ENCODE results near the gene PDE8A. TPM values are rescaled to one million over a fixed set of nuclear protein-coding genes. Genes with fewer than 3 reads are reported as not detected.

Gene PDE8A
- polyA plus RNA-seq, 1 experiment: 22.5 TPM

- CTCF ChIA-PET: interaction anchor here (1.0 kb wide), 2 partner anchors 9 to 522 kb away, joined by 3 read pairs; no protein-coding TSS in a partner anchor
- POLR2A ChIA-PET: no interaction called here
- DNase-seq (ENCODE audit: low read depth): no peak
- Histone ChIP-seq H3K36me3 (ENCODE audit: control insufficient read depth, insufficient read depth, low read length) (peaks cover 4% of the 10 kb centered on the region), H3K27me3 (ENCODE audit: control insufficient read depth, insufficient read depth, low read length) (no peaks in the 10 kb centered on the region), H3K4me3 (ENCODE audit: low read depth, low read length) (no peak overlapping the region)
- TF ChIP-seq, protein P1, sequence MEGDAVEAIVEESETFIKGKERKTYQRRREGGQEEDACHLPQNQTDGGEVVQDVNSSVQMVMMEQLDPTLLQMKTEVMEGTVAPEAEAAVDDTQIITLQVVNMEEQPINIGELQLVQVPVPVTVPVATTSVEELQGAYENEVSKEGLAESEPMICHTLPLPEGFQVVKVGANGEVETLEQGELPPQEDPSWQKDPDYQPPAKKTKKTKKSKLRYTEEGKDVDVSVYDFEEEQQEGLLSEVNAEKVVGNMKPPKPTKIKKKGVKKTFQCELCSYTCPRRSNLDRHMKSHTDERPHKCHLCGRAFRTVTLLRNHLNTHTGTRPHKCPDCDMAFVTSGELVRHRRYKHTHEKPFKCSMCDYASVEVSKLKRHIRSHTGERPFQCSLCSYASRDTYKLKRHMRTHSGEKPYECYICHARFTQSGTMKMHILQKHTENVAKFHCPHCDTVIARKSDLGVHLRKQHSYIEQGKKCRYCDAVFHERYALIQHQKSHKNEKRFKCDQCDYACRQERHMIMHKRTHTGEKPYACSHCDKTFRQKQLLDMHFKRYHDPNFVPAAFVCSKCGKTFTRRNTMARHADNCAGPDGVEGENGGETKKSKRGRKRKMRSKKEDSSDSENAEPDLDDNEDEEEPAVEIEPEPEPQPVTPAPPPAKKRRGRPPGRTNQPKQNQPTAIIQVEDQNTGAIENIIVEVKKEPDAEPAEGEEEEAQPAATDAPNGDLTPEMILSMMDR (IDR thresholded peaks at IDR 0.05; ENCODE audit: insufficient read depth, low read depth, low read length): no peak
Measured at GRCh38 chr15:85116066-85116465, 134.4 kb downstream of the PDE8A start.

GRCh38 chr15:85116494-85116893, 134.8 kb downstream of the PDE8A start:
- H3K4me3 ChIP-seq (ENCODE audit: low read depth, low read length): no peak overlapping the region
- POLR2A ChIA-PET: no interaction called here
- CTCF ChIA-PET: interaction anchor here (1.0 kb wide), 2 partner anchors 8 to 522 kb away, joined by 3 read pairs; no protein-coding TSS in a partner anchor
- peaks cover 4% of the 10 kb centered on the region for H3K36me3 ChIP-seq (ENCODE audit: control insufficient read depth, insufficient read depth, low read length)
- no peaks in the 10 kb centered on the region for H3K27me3 ChIP-seq (ENCODE audit: control insufficient read depth, insufficient read depth, low read length)
- DNase-seq (ENCODE audit: low read depth): no peak
- TF ChIP-seq, protein P1 (IDR thresholded peaks at IDR 0.05; ENCODE audit: insufficient read depth, low read depth, low read length): no peak

- H3K27me3 ChIP-seq (ENCODE audit: control insufficient read depth, insufficient read depth, low read length): no peaks in the 10 kb centered on the region
- no peak overlapping the region for H3K4me3 ChIP-seq (ENCODE audit: low read depth, low read length)
- ChIA-PET POLR2A (no interaction called here), CTCF (interaction anchor here (1.0 kb wide), 2 partner anchors 8 to 523 kb away, joined by 3 read pairs; no protein-coding TSS in a partner anchor)
- TF ChIP-seq, protein P1 (IDR thresholded peaks at IDR 0.05; ENCODE audit: insufficient read depth, low read depth, low read length): no peak
- DNase-seq (ENCODE audit: low read depth): no peak
- H3K36me3 ChIP-seq (ENCODE audit: control insufficient read depth, insufficient read depth, low read length): peaks cover 4% of the 10 kb centered on the region
Measured at GRCh38 chr15:85116925-85117646, 135.4 kb downstream of the PDE8A start.

DNA sequence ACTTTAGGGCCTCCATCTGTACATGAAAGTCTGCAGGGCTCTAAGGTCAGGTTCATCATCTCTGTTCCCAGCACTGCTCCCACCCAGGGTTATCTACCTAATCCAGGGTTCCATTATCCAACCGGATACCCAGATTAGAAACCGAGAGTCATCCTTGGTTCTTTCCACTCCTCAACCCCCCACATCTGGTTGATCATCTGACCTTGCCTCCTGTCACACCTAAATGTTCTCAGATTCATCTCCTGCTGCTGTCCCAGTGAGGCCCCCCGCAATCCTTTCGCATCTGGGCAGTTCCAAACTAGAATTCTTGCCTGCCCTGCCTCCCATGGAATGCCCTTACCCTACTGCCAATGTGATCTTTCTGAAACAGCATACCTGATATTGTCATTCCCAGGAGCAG, 136.5 kb downstream of the PDE8A start:
- ChIA-PET CTCF (no interaction called here), POLR2A (no interaction called here)
- DNase-seq (ENCODE audit: low read depth): no peak

DNA sequence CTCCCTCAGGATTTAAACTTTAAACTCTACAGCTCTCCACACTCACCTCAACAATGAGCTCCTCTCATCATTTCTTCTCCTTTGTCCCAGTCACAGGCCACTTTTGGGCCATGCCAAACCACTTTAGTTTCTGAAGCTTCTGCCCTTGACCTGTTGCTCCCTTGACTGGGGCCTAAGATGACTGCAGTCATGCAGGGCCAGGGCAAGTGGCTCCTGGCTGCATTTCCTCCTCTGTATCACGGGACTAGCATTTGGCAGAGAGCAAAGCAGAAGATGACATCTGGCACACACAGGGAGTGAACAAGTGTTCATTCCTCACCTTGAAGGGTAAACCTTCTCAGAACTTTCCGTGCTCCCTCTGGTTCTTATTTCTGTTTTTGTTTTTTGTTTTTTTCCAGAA, 136.9 kb downstream of the PDE8A start:
- DNase-seq (ENCODE audit: low read depth): no peak
- H3K27me3 ChIP-seq (ENCODE audit: control insufficient read depth, insufficient read depth, low read length): no peaks in the 10 kb centered on the region
- ChIA-PET CTCF (no interaction called here), POLR2A (no interaction called here)
- H3K36me3 ChIP-seq (ENCODE audit: control insufficient read depth, insufficient read depth, low read length): peaks cover 4% of the 10 kb centered on the region
- TF ChIP-seq, protein P1 (IDR thresholded peaks at IDR 0.05; ENCODE audit: insufficient read depth, low read depth, low read length): no peak
- no peak overlapping the region for H3K4me3 ChIP-seq (ENCODE audit: low read depth, low read length)

More for the DNA sequence above, 136.5 kb downstream of the PDE8A start:
- H3K4me3 ChIP-seq (ENCODE audit: low read depth, low read length): no peak overlapping the region
- peaks cover 4% of the 10 kb centered on the region for H3K36me3 ChIP-seq (ENCODE audit: control insufficient read depth, insufficient read depth, low read length)
- no peaks in the 10 kb centered on the region for H3K27me3 ChIP-seq (ENCODE audit: control insufficient read depth, insufficient read depth, low read length)
- TF ChIP-seq, protein P1 (IDR thresholded peaks at IDR 0.05; ENCODE audit: insufficient read depth, low read depth, low read length): no peak
